ENCODE measurements around the gene B3GAT1.

GRCh38 chr11:134358856-134359490 lies 53.1 kb downstream of the B3GAT1 start:
- TF ChIP-seq CTCF (IDR thresholded peaks at IDR 0.05) (no peak), POLR2A (IDR thresholded peaks at IDR 0.05) (no peak), POLR2AphosphoS5 (IDR thresholded peaks at IDR 0.05; ENCODE audit: insufficient read depth in 1 of 2, low read depth in 1 of 2) (no peak)
